Brain microvascular endothelial cell (primary cell): ENCODE measurements around the gene ALDH1A3.

Source experiments
- DNase-seq: peaks from one replicate; pipeline ENCODE4 v3.0.0-alpha.2; 2020
- H3K27ac ChIP-seq: fragments of 250-450 bp; sonication (Bioruptor Pico); 2 replicates; pipeline ENCODE4 v1.5.1; 2020; ENCODE audit warnings: mild to moderate bottlenecking, moderate library complexity
- H3K27me3 ChIP-seq: fragments of 250-450 bp; sonication (Bioruptor Pico); replicated peaks from 2 replicates; pipeline ENCODE4 v1.5.1; 2020; ENCODE audit warnings: mild to moderate bottlenecking
- H3K36me3 ChIP-seq: fragments of 250-450 bp; sonication (Bioruptor Pico); replicated peaks from 2 replicates; pipeline ENCODE4 v1.5.1; 2020; ENCODE audit warnings: mild to moderate bottlenecking
- H3K4me3 ChIP-seq: 2 replicates; pipeline ENCODE4 v1.5.1; 2011; ENCODE audit warnings: low read depth, mild to moderate bottlenecking, control low read depth, low read length, moderate library complexity
- in situ Hi-C: cut with HindIII; loops from 2 replicates; pipeline ENCODE4 v1.10.0; 2017; ENCODE audit warnings: low sequenced_read_pairs, low pct_ligation_motif_present
- TF ChIP-seq, protein P1 (sequence below): IDR thresholded peaks from 2 replicates; pipeline ENCODE4 v1.5.1; 2011; ENCODE audit warnings: low read depth, mild to moderate bottlenecking, moderate library complexity, low read length, control low read depth, inconsistent platforms; ENCODE audit errors: missing control alignments

The ALDH1A3 gene

DNA sequence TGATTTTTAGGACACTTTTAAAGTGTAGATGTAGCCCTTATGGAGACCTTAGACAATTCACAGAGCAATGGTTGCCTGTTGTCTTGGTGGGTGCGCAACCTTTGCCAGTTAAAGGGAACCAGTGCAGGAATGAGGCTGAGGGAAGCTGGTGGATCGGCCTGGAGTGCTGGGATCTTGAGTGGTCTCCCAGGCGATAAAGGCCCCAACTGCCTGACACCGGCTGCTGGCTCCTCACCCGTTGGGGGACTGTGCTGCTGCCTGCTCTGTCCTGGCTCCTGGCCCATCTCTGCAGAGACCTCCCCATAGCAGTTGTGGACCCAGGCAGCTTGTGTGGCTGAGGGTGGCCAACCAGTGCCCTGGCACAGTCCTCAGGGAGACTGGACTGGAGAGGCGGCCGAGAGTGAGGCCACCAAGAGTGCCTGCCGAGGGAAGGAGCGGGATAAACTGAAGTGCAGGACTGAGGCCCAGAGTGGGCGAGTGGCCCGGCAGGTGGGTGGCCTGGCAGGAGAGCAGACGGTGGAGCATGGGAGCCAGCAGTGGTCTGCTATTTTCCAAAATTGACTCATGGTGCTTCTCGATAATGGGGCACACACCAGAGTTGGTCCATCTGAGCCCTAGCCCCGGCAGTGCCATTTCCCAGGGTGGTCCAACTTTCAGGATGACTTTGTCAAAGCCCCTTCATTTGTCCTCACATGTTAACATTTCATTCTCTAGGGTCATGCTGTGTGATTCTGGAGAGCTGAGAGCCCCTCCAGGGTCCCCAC is 2.1 kb downstream of the ALDH1A3 start:
- Histone ChIP-seq H3K4me3 (no peak overlapping the region), H3K36me3 (no peaks in the 10 kb centered on the region)

GRCh38 chr15:100885116-100885515 is 5.5 kb downstream of the ALDH1A3 start:
- no peak overlapping the region for H3K4me3 ChIP-seq
- H3K36me3 ChIP-seq: no peaks in the 10 kb centered on the region
- H3K27me3 ChIP-seq: peaks cover 10% of the 10 kb centered on the region
- H3K27ac ChIP-seq: no peak overlapping the region
- in situ Hi-C loops: no loop called here
- no peak for DNase-seq
- TF ChIP-seq, protein P1, sequence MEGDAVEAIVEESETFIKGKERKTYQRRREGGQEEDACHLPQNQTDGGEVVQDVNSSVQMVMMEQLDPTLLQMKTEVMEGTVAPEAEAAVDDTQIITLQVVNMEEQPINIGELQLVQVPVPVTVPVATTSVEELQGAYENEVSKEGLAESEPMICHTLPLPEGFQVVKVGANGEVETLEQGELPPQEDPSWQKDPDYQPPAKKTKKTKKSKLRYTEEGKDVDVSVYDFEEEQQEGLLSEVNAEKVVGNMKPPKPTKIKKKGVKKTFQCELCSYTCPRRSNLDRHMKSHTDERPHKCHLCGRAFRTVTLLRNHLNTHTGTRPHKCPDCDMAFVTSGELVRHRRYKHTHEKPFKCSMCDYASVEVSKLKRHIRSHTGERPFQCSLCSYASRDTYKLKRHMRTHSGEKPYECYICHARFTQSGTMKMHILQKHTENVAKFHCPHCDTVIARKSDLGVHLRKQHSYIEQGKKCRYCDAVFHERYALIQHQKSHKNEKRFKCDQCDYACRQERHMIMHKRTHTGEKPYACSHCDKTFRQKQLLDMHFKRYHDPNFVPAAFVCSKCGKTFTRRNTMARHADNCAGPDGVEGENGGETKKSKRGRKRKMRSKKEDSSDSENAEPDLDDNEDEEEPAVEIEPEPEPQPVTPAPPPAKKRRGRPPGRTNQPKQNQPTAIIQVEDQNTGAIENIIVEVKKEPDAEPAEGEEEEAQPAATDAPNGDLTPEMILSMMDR: no peak

More for the DNA sequence above, 2.1 kb downstream of the ALDH1A3 start:
- in situ Hi-C loops: no loop called here
- DNase-seq: no peak
- peaks cover 25% of the 10 kb centered on the region for H3K27me3 ChIP-seq
- no peak overlapping the region for H3K27ac ChIP-seq
- TF ChIP-seq, protein P1: no peak

GRCh38 chr15:100885811-100886210 is 6.2 kb downstream of the ALDH1A3 start:
- in situ Hi-C loops: no loop called here
- Histone ChIP-seq H3K27ac (no peak overlapping the region), H3K27me3 (peaks cover 3% of the 10 kb centered on the region), H3K4me3 (no peak overlapping the region), H3K36me3 (no peaks in the 10 kb centered on the region)
- DNase-seq: no peak
- TF ChIP-seq, protein P1: no peak

- TF ChIP-seq, protein P1: no peak
- H3K27me3 ChIP-seq: no peaks in the 10 kb centered on the region
- in situ Hi-C loops: no loop called here
- no peaks in the 10 kb centered on the region for H3K36me3 ChIP-seq
- no peak overlapping the region for H3K4me3 ChIP-seq
- no peak for DNase-seq
- no peak overlapping the region for H3K27ac ChIP-seq
Observed at GRCh38 chr15:100887211-100887913, 7.7 kb downstream of the ALDH1A3 start.

- DNase-seq: peak; percentile 80
- Histone ChIP-seq H3K36me3 (no peaks in the 10 kb centered on the region), H3K27me3 (no peaks in the 10 kb centered on the region), H3K27ac (no peak overlapping the region), H3K4me3 (peak overlapping the region; percentile 17)
- in situ Hi-C loops: no loop called here
- TF ChIP-seq, protein P1: no peak
Observed at GRCh38 chr15:100889385-100890050, 9.9 kb downstream of the ALDH1A3 start.
